Measurements from ENCODE around the gene STAG1.
"Not testable (repeated sequence)": the region's sequence is repeated elsewhere in the genome, so short reads cannot be mapped to it uniquely, and the experiment has no call there.

The STAG1 gene

GRCh38 chr3:136703429-136703828, 48.7 kb downstream of the STAG1 start:
- DNase-seq (ENCODE audit: low read depth in 2 of 2), result no peak

- DNase-seq (ENCODE audit: low read depth in 2 of 2), result no peak
These were observed 52.8 kb downstream of the STAG1 start for GRCh38 chr3:136699271-136699828.

- DNase-seq (ENCODE audit: low read depth in 2 of 2), result no peak
These were observed 53.8 kb downstream of the STAG1 start for GRCh38 chr3:136698361-136698760.

GRCh38 chr3:136696797-136697196, 55.4 kb downstream of the STAG1 start:
- no peak for DNase-seq (ENCODE audit: low read depth in 2 of 2)

GRCh38 chr3:136694321-136694720, 57.9 kb downstream of the STAG1 start:
- no peak for DNase-seq (ENCODE audit: low read depth in 2 of 2)

- no peak for DNase-seq (ENCODE audit: low read depth in 2 of 2)
These were observed 61.6 kb downstream of the STAG1 start for GRCh38 chr3:136690599-136690998.

GRCh38 chr3:136685882-136686281, 66.3 kb downstream of the STAG1 start:
- DNase-seq (ENCODE audit: low read depth in 2 of 2), result no peak

GRCh38 chr3:136682740-136683312, 69.4 kb downstream of the STAG1 start:
- DNase-seq (ENCODE audit: low read depth in 2 of 2), result no peak

- no peak for DNase-seq (ENCODE audit: low read depth in 2 of 2)
These were observed 73.2 kb downstream of the STAG1 start for GRCh38 chr3:136678981-136679380.

GRCh38 chr3:136676009-136676408, 76.2 kb downstream of the STAG1 start:
- DNase-seq (ENCODE audit: low read depth in 2 of 2), result no peak

- DNase-seq (ENCODE audit: low read depth in 2 of 2), result no peak
These were observed 76.9 kb downstream of the STAG1 start for GRCh38 chr3:136675150-136675858.

GRCh38 chr3:136672457-136672856, 79.7 kb downstream of the STAG1 start:
- DNase-seq (ENCODE audit: low read depth in 2 of 2), result no peak

- no peak for DNase-seq (ENCODE audit: low read depth in 2 of 2)
These were observed 80.3 kb downstream of the STAG1 start for GRCh38 chr3:136671921-136672320.

GRCh38 chr3:136670166-136670565, 82.0 kb downstream of the STAG1 start:
- DNase-seq (ENCODE audit: low read depth in 2 of 2), result no peak

GRCh38 chr3:136667081-136667480, 85.1 kb downstream of the STAG1 start:
- DNase-seq (ENCODE audit: low read depth in 2 of 2), result no peak

- DNase-seq (ENCODE audit: low read depth in 2 of 2), result not testable (repeated sequence)
These were observed 85.9 kb downstream of the STAG1 start for GRCh38 chr3:136666301-136666700.

- no peak for DNase-seq (ENCODE audit: low read depth in 2 of 2)
These were observed 87.4 kb downstream of the STAG1 start for GRCh38 chr3:136664771-136665170.

- DNase-seq (ENCODE audit: low read depth in 2 of 2), result no peak
These were observed 90.9 kb downstream of the STAG1 start for GRCh38 chr3:136661282-136661681.

- no peak for DNase-seq (ENCODE audit: low read depth in 2 of 2)
These were observed 93.1 kb downstream of the STAG1 start for GRCh38 chr3:136658946-136659682.

GRCh38 chr3:136657526-136657925, 94.7 kb downstream of the STAG1 start:
- DNase-seq (ENCODE audit: low read depth in 2 of 2), result no peak

- no peak for DNase-seq (ENCODE audit: low read depth in 2 of 2)
These were observed 98.5 kb downstream of the STAG1 start for GRCh38 chr3:136653628-136654027.

GRCh38 chr3:136651581-136651980, 100.6 kb downstream of the STAG1 start:
- no peak for DNase-seq (ENCODE audit: low read depth in 2 of 2)

- no peak for DNase-seq (ENCODE audit: low read depth in 2 of 2)
These were observed 101.7 kb downstream of the STAG1 start for GRCh38 chr3:136650461-136650860.
